ENCODE results near the gene PRR15L.

The PRR15L gene

GRCh38 chr17:48001197-48001596 is 43.5 kb upstream of the PRR15L start:
- TF ChIP-seq, protein P1, sequence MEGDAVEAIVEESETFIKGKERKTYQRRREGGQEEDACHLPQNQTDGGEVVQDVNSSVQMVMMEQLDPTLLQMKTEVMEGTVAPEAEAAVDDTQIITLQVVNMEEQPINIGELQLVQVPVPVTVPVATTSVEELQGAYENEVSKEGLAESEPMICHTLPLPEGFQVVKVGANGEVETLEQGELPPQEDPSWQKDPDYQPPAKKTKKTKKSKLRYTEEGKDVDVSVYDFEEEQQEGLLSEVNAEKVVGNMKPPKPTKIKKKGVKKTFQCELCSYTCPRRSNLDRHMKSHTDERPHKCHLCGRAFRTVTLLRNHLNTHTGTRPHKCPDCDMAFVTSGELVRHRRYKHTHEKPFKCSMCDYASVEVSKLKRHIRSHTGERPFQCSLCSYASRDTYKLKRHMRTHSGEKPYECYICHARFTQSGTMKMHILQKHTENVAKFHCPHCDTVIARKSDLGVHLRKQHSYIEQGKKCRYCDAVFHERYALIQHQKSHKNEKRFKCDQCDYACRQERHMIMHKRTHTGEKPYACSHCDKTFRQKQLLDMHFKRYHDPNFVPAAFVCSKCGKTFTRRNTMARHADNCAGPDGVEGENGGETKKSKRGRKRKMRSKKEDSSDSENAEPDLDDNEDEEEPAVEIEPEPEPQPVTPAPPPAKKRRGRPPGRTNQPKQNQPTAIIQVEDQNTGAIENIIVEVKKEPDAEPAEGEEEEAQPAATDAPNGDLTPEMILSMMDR (IDR thresholded peaks at IDR 0.05; ENCODE audit: extremely low read depth, missing control alignments) = no peak
- no peak for DNase-seq (ENCODE audit: low spot score)

DNA sequence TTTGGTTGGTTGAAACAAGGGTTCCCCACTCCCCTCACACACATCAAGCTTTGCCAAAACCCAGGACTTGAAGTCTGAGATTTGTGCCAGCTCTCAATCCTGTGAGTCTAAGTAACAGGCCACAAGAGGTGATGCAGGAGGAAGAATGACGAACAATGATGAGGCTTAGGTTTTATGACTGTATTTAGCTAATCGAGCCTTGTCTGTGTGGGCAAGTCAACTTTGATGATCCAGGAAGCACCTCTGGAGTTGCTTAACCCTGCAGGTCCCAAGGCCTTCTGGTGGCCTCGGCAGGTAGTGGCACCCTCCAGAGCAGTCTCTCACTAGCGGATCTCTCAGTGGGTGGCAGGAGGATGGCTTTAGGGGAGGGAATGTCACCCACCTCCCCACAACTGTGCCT is 41.9 kb upstream of the PRR15L start:
- TF ChIP-seq, protein P1 (IDR thresholded peaks at IDR 0.05; ENCODE audit: extremely low read depth, missing control alignments) = no peak
- no peak for DNase-seq (ENCODE audit: low spot score)

- no peak for DNase-seq (ENCODE audit: low spot score)
- TF ChIP-seq, protein P1 (IDR thresholded peaks at IDR 0.05; ENCODE audit: extremely low read depth, missing control alignments) = no peak
Measured at GRCh38 chr17:47998044-47998443, 40.4 kb upstream of the PRR15L start.

GRCh38 chr17:47997586-47997985 is 39.9 kb upstream of the PRR15L start:
- TF ChIP-seq, protein P1 (IDR thresholded peaks at IDR 0.05; ENCODE audit: extremely low read depth, missing control alignments) = no peak
- DNase-seq (ENCODE audit: low spot score) = no peak

DNA sequence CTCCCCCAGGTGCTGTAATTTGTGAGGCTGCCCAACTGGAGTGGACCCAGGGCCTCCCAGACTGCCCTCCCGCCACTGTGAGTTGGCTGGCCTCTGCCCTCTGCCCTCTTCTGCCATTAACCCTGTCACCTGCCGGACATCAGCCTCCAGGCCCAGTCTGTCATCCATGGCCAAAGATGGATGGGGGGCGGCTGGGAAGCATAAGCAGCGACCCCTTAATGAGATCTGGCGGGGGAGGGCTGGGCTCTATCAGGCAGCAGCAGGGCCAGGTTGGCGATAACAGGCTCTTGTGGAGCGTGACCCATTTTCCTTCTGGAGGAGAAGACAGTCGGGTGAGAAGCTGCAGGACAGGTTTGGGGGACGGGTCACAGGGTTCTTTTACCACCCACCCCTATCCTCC is 38.5 kb upstream of the PRR15L start:
- TF ChIP-seq, protein P1 (IDR thresholded peaks at IDR 0.05; ENCODE audit: extremely low read depth, missing control alignments) = no peak
- no peak for DNase-seq (ENCODE audit: low spot score)

- DNase-seq (ENCODE audit: low spot score) = no peak
- TF ChIP-seq, protein P1 (IDR thresholded peaks at IDR 0.05; ENCODE audit: extremely low read depth, missing control alignments) = no peak
Measured at GRCh38 chr17:47995241-47995935, 37.7 kb upstream of the PRR15L start.

GRCh38 chr17:47994724-47995123 is 37.0 kb upstream of the PRR15L start:
- DNase-seq (ENCODE audit: low spot score) = no peak
- TF ChIP-seq, protein P1 (IDR thresholded peaks at IDR 0.05; ENCODE audit: extremely low read depth, missing control alignments) = no peak

Measured in GM20000 (cell line).